H1 (cell line): ENCODE measurements around the gene PPARD. TPM values are rescaled to one million over a fixed set of nuclear protein-coding genes. Genes with fewer than 3 reads are reported as not detected.

Experiments
- CTCF ChIA-PET: fragments of 300-600 bp; sonication (Branson Sonifier 250); formaldehyde crosslinking; loops from one replicate; lab custom pipeline; 2021; ENCODE audit not compliant: partially characterized antibody; lab: Charles Lee
- POLR2A ChIA-PET: fragments of 300-600 bp; sonication (Branson Sonifier 250); formaldehyde crosslinking; loops from one replicate; lab custom pipeline; 2021; ENCODE audit warnings: inconsistent platforms; ENCODE audit not compliant: partially characterized antibody; lab: Charles Lee
- DNase-seq, 2 experiments: peaks; one replicate each; pipeline versions ENCODE4 v3.0.0 to v3.0.0-alpha.2; 2010 to 2022; ENCODE audit warnings: low spot score in 2 of 2, low read depth in 1 of 2, mixed read lengths in 1 of 2
- FAIRE-seq: peaks from 2 replicates; lab custom pipeline; 2011; peaks lifted over from hg19 to GRCh38; lab: Jason Lieb, UNC
- H2AFZ ChIP-seq: 2 replicates; pipeline ENCODE4 v1.8.1; 2012; ENCODE audit warnings: low read length, inconsistent platforms
- H2AK5ac ChIP-seq: 2 replicates; pipeline ENCODE4 v1.6.1; 2013; ENCODE audit warnings: low read depth, low read length
- H2BK120ac ChIP-seq: replicated peaks from 2 replicates; pipeline ENCODE3; 2013; ENCODE audit warnings: low read depth, low read length, inconsistent platforms
- H2BK12ac ChIP-seq: 2 replicates; pipeline ENCODE4 v1.6.1; 2013; ENCODE audit warnings: low read depth, low read length
- H2BK15ac ChIP-seq: 2 replicates; pipeline ENCODE4 v1.6.1; 2013; ENCODE audit warnings: low read length
- H2BK20ac ChIP-seq: 2 replicates; pipeline ENCODE4 v1.6.1; 2013; ENCODE audit warnings: low read length
- H2BK5ac ChIP-seq: 2 replicates; pipeline ENCODE4 v1.6.1; 2013; ENCODE audit warnings: low read depth, low read length
- H3K14ac ChIP-seq: 2 replicates; pipeline ENCODE4 v1.6.1; 2013; ENCODE audit warnings: inconsistent platforms; ENCODE audit not compliant: insufficient read length
- H3K18ac ChIP-seq: 2 replicates; pipeline ENCODE4 v1.6.1; 2013; ENCODE audit warnings: low read length; ENCODE audit errors: extremely low read depth
- H3K23ac ChIP-seq: 2 replicates; pipeline ENCODE4 v1.6.1; 2013; ENCODE audit warnings: inconsistent platforms; ENCODE audit not compliant: insufficient read length
- H3K23me2 ChIP-seq: 2 replicates; pipeline ENCODE4 v1.6.1; 2013; ENCODE audit warnings: low read depth, low read length
- H3K27ac ChIP-seq: 2 replicates; pipeline ENCODE4 v1.6.1; 2011; ENCODE audit warnings: low read depth, low read length, inconsistent platforms
- H3K27me3 ChIP-seq, 4 experiments: replicated peaks in 1 of 4; 1 replicate in 1 of 4; 2 replicates in 3 of 4; pipeline versions ENCODE4 v1.6.1 to v1.8.1; 2011 to 2013; ENCODE audit warnings: low read length in 3 of 4, mild to moderate bottlenecking in 3 of 4, inconsistent platforms in 2 of 4, mixed read lengths in 2 of 4, moderate library complexity in 1 of 4; ENCODE audit not compliant: control insufficient read depth in 3 of 4, insufficient read depth in 3 of 4; ENCODE audit errors: extremely low read depth in 1 of 4
- H3K36me3 ChIP-seq, 4 experiments: 2 replicates each; pipeline versions ENCODE4 v1.6.1 to v1.8.1; 2011 to 2013; ENCODE audit warnings: mild to moderate bottlenecking in 4 of 4, low read length in 3 of 4, moderate library complexity in 2 of 4, control low read depth in 1 of 4, inconsistent platforms in 1 of 4; ENCODE audit not compliant: insufficient read depth in 4 of 4, control insufficient read depth in 2 of 4
- H3K4ac ChIP-seq: replicated peaks from 2 replicates; pipeline ENCODE3; 2013; ENCODE audit warnings: low read length, low read depth, mixed read lengths, inconsistent platforms; ENCODE audit not compliant: insufficient read length
- H3K4me1 ChIP-seq, 4 experiments: replicated peaks in 1 of 4; 1 replicate in 1 of 4; 2 replicates in 3 of 4; pipeline versions ENCODE4 v1.6.1 to v1.8.1; 2011 to 2013; ENCODE audit warnings: low read length in 3 of 4, inconsistent platforms in 2 of 4, mixed read lengths in 1 of 4; ENCODE audit not compliant: insufficient read depth in 4 of 4, control insufficient read depth in 3 of 4
- H3K4me2 ChIP-seq, 2 experiments: 2 replicates each; pipeline versions ENCODE4 v1.6.1 to v1.8.1; 2011 to 2013; ENCODE audit warnings: low read depth in 2 of 2, low read length in 2 of 2, control low read depth in 1 of 2, inconsistent platforms in 1 of 2, mild to moderate bottlenecking in 1 of 2; ENCODE audit not compliant: insufficient read depth in 1 of 2
- H3K4me3 ChIP-seq, 4 experiments: fragments of 200-600, 300-600 bp in 1 of 4; sonication (generic), shearing (Covaris generic), sonication (Bioruptor Twin) in 1 of 4; 2 replicates each; pipeline versions ENCODE4 v1.5.1 to v1.8.1; 2011 to 2016; ENCODE audit warnings: low read length in 4 of 4, low read depth in 3 of 4, control low read depth in 2 of 4, inconsistent platforms in 2 of 4, mild to moderate bottlenecking in 2 of 4, mixed read lengths in 1 of 4, moderate library complexity in 1 of 4; ENCODE audit not compliant: insufficient read depth in 2 of 4; ENCODE audit errors: extremely low read depth in 1 of 4
- H3K56ac ChIP-seq: replicated peaks from 2 replicates; pipeline ENCODE3; 2013; ENCODE audit warnings: low read depth, mild to moderate bottlenecking, mixed read lengths, low read length, inconsistent platforms; ENCODE audit not compliant: insufficient read length
- H3K79me1 ChIP-seq: 2 replicates; pipeline ENCODE4 v1.6.1; 2013; ENCODE audit warnings: low read depth, low read length, control low read depth
- H3K79me2 ChIP-seq, 2 experiments: 2 replicates each; pipeline versions ENCODE4 v1.6.1 to v1.8.1; 2012 to 2013; ENCODE audit warnings: low read length in 2 of 2, mild to moderate bottlenecking in 2 of 2, inconsistent platforms in 1 of 2; ENCODE audit not compliant: insufficient read depth in 2 of 2, control insufficient read depth in 1 of 2
- H3K9ac ChIP-seq, 4 experiments: replicated peaks in 1 of 4; 1 replicate in 1 of 4; 2 replicates in 3 of 4; pipeline versions ENCODE4 v1.6.1 to v1.8.1; 2011 to 2013; ENCODE audit warnings: low read depth in 3 of 4, low read length in 3 of 4, control low read depth in 2 of 4, mild to moderate bottlenecking in 2 of 4, moderate library complexity in 2 of 4, inconsistent platforms in 1 of 4; ENCODE audit errors: extremely low read depth in 1 of 4
- H3K9me3 ChIP-seq, 2 experiments: 2 replicates each; pipeline versions ENCODE4 v1.6.1 to v1.8.1; 2012 to 2013; ENCODE audit warnings: mild to moderate bottlenecking in 2 of 2, moderate library complexity in 2 of 2, control low read depth in 1 of 2, inconsistent platforms in 1 of 2, low read depth in 1 of 2, low read length in 1 of 2, mixed read lengths in 1 of 2; ENCODE audit not compliant: insufficient read depth in 2 of 2
- H4K20me1 ChIP-seq, 2 experiments: replicated peaks in 1 of 2; 2 replicates each; pipeline versions ENCODE3 to v1.8.1; 2011 to 2013; ENCODE audit warnings: inconsistent platforms in 2 of 2, low read length in 2 of 2, mild to moderate bottlenecking in 1 of 2; ENCODE audit not compliant: insufficient read depth in 2 of 2, control insufficient read depth in 1 of 2
- H4K5ac ChIP-seq: 2 replicates; pipeline ENCODE4 v1.6.1; 2013; ENCODE audit warnings: low read length, low read depth, mixed read lengths, inconsistent platforms; ENCODE audit not compliant: insufficient read length
- H4K8ac ChIP-seq: 2 replicates; pipeline ENCODE4 v1.8.0; 2013; ENCODE audit warnings: mild to moderate bottlenecking, moderate library complexity, low read length, inconsistent platforms; ENCODE audit not compliant: insufficient read depth; ENCODE audit errors: extremely low read depth
- H4K91ac ChIP-seq: replicated peaks from 2 replicates; pipeline ENCODE3; 2013; ENCODE audit warnings: low read length, mixed read lengths, inconsistent platforms; ENCODE audit not compliant: insufficient read length
- CBX5 ChIP-seq: fragments of 300-800, 300-1000 bp; sonication (generic); IDR thresholded peaks from 2 replicates; pipeline ENCODE4 v1.7.1; 2016; ENCODE audit warnings: antibody characterized with exemption, low read length, low read depth
- CEBPB ChIP-seq: IDR thresholded peaks from 2 replicates; pipeline ENCODE4 v1.6.1; 2012; ENCODE audit warnings: low read depth, low read length
- CREB1 ChIP-seq: IDR thresholded peaks from 2 replicates; pipeline ENCODE4 v1.6.1; 2012; ENCODE audit warnings: inconsistent platforms
- EP300 ChIP-seq, 2 experiments: IDR thresholded peaks; 1 replicate in 1 of 2; 2 replicates in 1 of 2; pipeline ENCODE4 v1.6.1; 2011 to 2012; ENCODE audit warnings: low read depth in 2 of 2, low read length in 2 of 2, mild to moderate bottlenecking in 2 of 2, borderline replicate concordance in 1 of 2, inconsistent platforms in 1 of 2, moderate library complexity in 1 of 2
- GABPA ChIP-seq: IDR thresholded peaks from 2 replicates; pipeline ENCODE4 v1.6.1; 2011; ENCODE audit warnings: mild to moderate bottlenecking, low read length, moderate library complexity, borderline replicate concordance; ENCODE audit not compliant: insufficient read depth
- GTF2F1 ChIP-seq: IDR thresholded peaks from 2 replicates; pipeline ENCODE4 v1.6.1; 2012; ENCODE audit warnings: low read depth, low read length, improper control_type of control experiment, borderline replicate concordance
- HDAC6 ChIP-seq: IDR thresholded peaks from one replicate; pipeline ENCODE4 v1.7.1; 2012; ENCODE audit warnings: low read depth, mild to moderate bottlenecking, inconsistent platforms, low read length, moderate library complexity
- JUND ChIP-seq: IDR thresholded peaks from 2 replicates; pipeline ENCODE4 v1.6.1; 2011; ENCODE audit warnings: mild to moderate bottlenecking, improper control_type of control experiment, low read length
- NANOG ChIP-seq: IDR thresholded peaks from 2 replicates; pipeline ENCODE4 v1.6.1; 2011; ENCODE audit warnings: low read length, low read depth, mild to moderate bottlenecking, inconsistent platforms; ENCODE audit not compliant: insufficient read depth, poor library complexity, severe bottlenecking
- PHF8 ChIP-seq: fragments of 200-600 bp; sonication (generic); conservative IDR thresholded peaks from 2 replicates; pipeline ENCODE4 v1.7.1; 2012; ENCODE audit warnings: low read depth, mild to moderate bottlenecking, inconsistent platforms, low read length, moderate library complexity
- POLR2A ChIP-seq, 2 experiments: IDR thresholded peaks; 1 replicate in 1 of 2; 2 replicates in 1 of 2; pipeline ENCODE4 v1.6.1; 2011; ENCODE audit warnings: low read depth in 2 of 2, low read length in 2 of 2, mild to moderate bottlenecking in 2 of 2; ENCODE audit errors: control extremely low read depth in 1 of 2
- SP4 ChIP-seq: IDR thresholded peaks from 2 replicates; pipeline ENCODE4 v1.6.1; 2012; ENCODE audit warnings: low read length, inconsistent platforms
- WGBS, 2 experiments: shearing (Covaris generic) in 1 of 2; methylation state at CpG; one replicate each; pipeline versions ENCODE4 v1.1.6 to v1.1.7; 2013 to 2015; ENCODE audit warnings: low lambda C conversion rate in 2 of 2, mixed read lengths in 2 of 2, inconsistent platforms in 1 of 2, low coverage in 1 of 2, missing lambda C conversion rate in 1 of 2; ENCODE audit not compliant: insufficient replicate concordance in 2 of 2, insufficient coverage in 1 of 2, insufficient read length in 1 of 2; ENCODE audit errors: extremely low coverage in 1 of 2, missing lambda C conversion rate in 1 of 2; 5-methylcytosine and 5-hydroxymethylcytosine counted together
- polyA plus RNA-seq, 7 experiments: library from polyadenylated mRNA; depleted of rRNA in 3 of 7; stranded (reverse) in 5 of 7; unstranded in 2 of 7; fragments of >200 nt in 5 of 7; fragments of 200-250 nt in 2 of 7; gene quantifications; 1 replicate in 5 of 7; 2 replicates in 1 of 7; 4 replicates in 1 of 7; pipeline versions ENCODE4 v1.2.1 to v1.2.3, GENCODE V29; 2011 to 2013; ENCODE audit warnings: missing spikeins in 2 of 7, mixed read lengths in 2 of 7
- total RNA-seq: library from RNA; stranded (reverse); fragmentation: NEBNext Ultra II Directional; extraction: Animal tissue kit (Norgen Biotek cat#: 25700); gene quantifications from 2 replicates; pipeline ENCODE4 v1.2.1, GENCODE V29; 2021

Gene PPARD
- total and polyA plus RNA-seq, 2 of the 8 experiments (the other 6 are each of a cell fraction or from before 2014, with no cell fraction given), result 14.6 to 14.9 TPM

DNA sequence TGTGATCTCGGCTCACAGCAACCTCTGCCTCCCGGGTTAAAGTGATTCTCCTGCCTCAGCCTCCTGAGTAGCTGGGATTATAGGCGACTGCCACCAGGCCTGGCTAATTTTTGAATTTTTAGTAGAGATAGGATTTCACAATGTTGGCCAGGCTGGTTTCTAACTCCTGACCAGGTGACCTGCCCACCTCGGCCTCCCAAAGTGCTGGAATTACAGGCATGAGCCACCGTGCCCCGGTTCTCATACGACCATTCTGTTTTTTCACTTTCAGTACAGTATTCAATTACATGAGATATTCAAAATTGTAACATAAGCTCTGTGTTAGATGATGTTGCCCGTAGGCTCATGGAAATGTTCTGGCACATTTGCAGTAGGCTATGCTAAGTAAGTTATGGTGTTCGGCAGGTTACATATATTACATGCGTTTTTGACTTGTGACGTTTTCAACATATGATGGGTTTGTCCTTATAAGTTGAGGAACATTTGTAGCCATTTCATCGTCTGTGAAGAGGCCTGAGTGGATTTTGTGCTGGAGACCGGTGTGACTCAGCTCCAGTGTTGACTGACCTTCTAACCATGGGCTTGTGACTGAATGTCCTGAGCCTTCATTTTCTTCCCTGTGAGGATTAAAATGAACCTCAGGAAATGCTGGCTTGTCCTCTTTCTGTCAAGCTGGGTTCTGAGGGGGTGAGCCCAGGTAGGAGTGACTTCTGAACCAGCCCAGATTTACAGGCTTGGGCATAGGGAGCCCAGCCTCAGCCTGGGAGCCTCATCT is 12.2 kb downstream of the PPARD start:
- H3K23ac ChIP-seq, result no peak overlapping the region
- FAIRE-seq (no peak), DNase-seq (no peak)
- H3K4me2 ChIP-seq, result no peak overlapping the region
- no peak overlapping the region for H3K9ac ChIP-seq
- H3K79me1 ChIP-seq, result no peaks in the 10 kb centered on the region; the same call in 1 of the 2 replicates
- no peak overlapping the region for H3K27ac ChIP-seq
- H2BK12ac ChIP-seq, result no peak overlapping the region
- H3K18ac ChIP-seq, result no peak overlapping the region
- H3K79me2 ChIP-seq, result no peaks in the 10 kb centered on the region
- no peak overlapping the region for H4K5ac ChIP-seq
- H2AK5ac ChIP-seq, result no peak overlapping the region
- 91% methylated on average over 13 of the region's 13 CpGs; no CpG with 5 or more reads in 1 of the 2 experiments for WGBS, 2 experiments
- POLR2A ChIA-PET, result interaction anchor here (1.2 kb wide), 1 partner anchor 11 kb away, joined by 5 read pairs; no protein-coding TSS in a partner anchor
- no peak overlapping the region for H2BK5ac ChIP-seq
- no peak overlapping the region for H2BK15ac ChIP-seq
- H3K23me2 ChIP-seq, result no peaks in the 10 kb centered on the region
- H3K36me3 ChIP-seq, result peaks cover 0 to 9% (median 4%) of the 10 kb centered on the region in 4 experiments; a peak in 3 of 8 replicates
- H2BK120ac ChIP-seq, result no peak overlapping the region
- no peak overlapping the region for H2AFZ ChIP-seq
- H3K27me3 ChIP-seq, result no peaks in the 10 kb centered on the region
- no peak overlapping the region for H2BK20ac ChIP-seq
- H3K4me3 ChIP-seq, result no peak overlapping the region
- no peak overlapping the region for H3K14ac ChIP-seq
- no peak overlapping the region for H3K4ac ChIP-seq
- 0 out of 7 replicates have a peak, but pooled peaks cover 0 to under 1% (median 0%) of the 10 kb centered on the region in 4 experiments for H3K4me1 ChIP-seq
- CTCF ChIA-PET, result interaction anchor here (0.6 to 1.2 kb wide), 5 partner anchors 11 to 65 kb away, joined by 3 to 4 read pairs (median 3); no protein-coding TSS in a partner anchor
- no peaks in the 10 kb centered on the region for H4K20me1 ChIP-seq
- TF ChIP-seq EP300 (IDR thresholded peaks at IDR 0.05; ENCODE audit: borderline replicate concordance in 1 of 2, low read depth in 2 of 2, low read length in 2 of 2) (no peak), HDAC6 (no peak), CBX5 (no peak), JUND (no peak), CREB1 (no peak), GABPA (no peak), POLR2A (IDR thresholded peaks at IDR 0.05; ENCODE audit: control extremely low read depth in 1 of 2, low read depth in 2 of 2, low read length in 2 of 2) (no peak), SP4 (no peak), GTF2F1 (no peak), PHF8 (no peak), CEBPB (no peak), NANOG (no peak)
- no peak overlapping the region for H3K56ac ChIP-seq
- no peaks in the 10 kb centered on the region for H3K9me3 ChIP-seq
- no peak overlapping the region for H4K91ac ChIP-seq
- no peak overlapping the region for H4K8ac ChIP-seq
